DMS79 (cell line): ENCODE data around the gene PDZD2.
"Not testable (repeated sequence)": the region's sequence is repeated elsewhere in the genome, so short reads cannot be mapped to it uniquely, and the experiment has no call there.

Source experiments
- DNase-seq: peaks from one replicate; lab custom pipeline; 2025; lab: John Stamatoyannopoulos, UW

The PDZD2 gene

GRCh38 chr5:31770132-31770720 lies 131.3 kb downstream of the PDZD2 start:
- DNase-seq = no peak

GRCh38 chr5:31770998-31771397 lies 132.1 kb downstream of the PDZD2 start:
- DNase-seq = no peak

- no peak for DNase-seq
These were observed 132.6 kb downstream of the PDZD2 start for GRCh38 chr5:31771500-31771899.

- DNase-seq = not testable (repeated sequence)
These were observed 137.4 kb downstream of the PDZD2 start for GRCh38 chr5:31776294-31776693.

- no peak for DNase-seq
These were observed 138.2 kb downstream of the PDZD2 start for GRCh38 chr5:31776976-31777651.

- DNase-seq = no peak
These were observed 142.8 kb downstream of the PDZD2 start for GRCh38 chr5:31781772-31782171.

GRCh38 chr5:31783086-31783645 lies 144.2 kb downstream of the PDZD2 start:
- DNase-seq = no peak

- DNase-seq = no peak
These were observed 144.8 kb downstream of the PDZD2 start for GRCh38 chr5:31783731-31784130.

- no peak for DNase-seq
These were observed 147.2 kb downstream of the PDZD2 start for GRCh38 chr5:31786090-31786631.

GRCh38 chr5:31794009-31794408 lies 155.1 kb downstream of the PDZD2 start:
- no peak for DNase-seq

- DNase-seq = no peak
These were observed 159.2 kb downstream of the PDZD2 start for GRCh38 chr5:31798168-31798567.

- no peak for DNase-seq
These were observed 161.4 kb downstream of the PDZD2 start for GRCh38 chr5:31800351-31800750.

GRCh38 chr5:31805785-31806400 lies 167.0 kb downstream of the PDZD2 start:
- no peak for DNase-seq

- DNase-seq = no peak
These were observed 167.6 kb downstream of the PDZD2 start for GRCh38 chr5:31806561-31806960.

GRCh38 chr5:31807789-31808540 lies 169.0 kb downstream of the PDZD2 start:
- no peak for DNase-seq

GRCh38 chr5:31809050-31809870 lies 170.3 kb downstream of the PDZD2 start:
- no peak for DNase-seq

GRCh38 chr5:31811210-31811609 lies 172.3 kb downstream of the PDZD2 start:
- no peak for DNase-seq

- DNase-seq = no peak
These were observed 176.4 kb downstream of the PDZD2 start for GRCh38 chr5:31815376-31815775.

GRCh38 chr5:31819926-31820516 lies 181.1 kb downstream of the PDZD2 start:
- no peak for DNase-seq

GRCh38 chr5:31823472-31823871 lies 184.5 kb downstream of the PDZD2 start:
- no peak for DNase-seq
